GM19455 (cell line): ENCODE measurements around the gene ORAI2.
A peak's percentile ranks its signal among the peaks of the same experiment; 100 is the strongest.
"Not testable (repeated sequence)": the region's sequence is repeated elsewhere in the genome, so short reads cannot be mapped to it uniquely, and the experiment has no call there.

Source experiments
- ATAC-seq: cut with Tn5 transposase; IDR thresholded peaks from one replicate; pipeline ENCODE4 v1.9.1; 2021; ENCODE audit not compliant: unreplicated experiment

ORAI2 gene

DNA sequence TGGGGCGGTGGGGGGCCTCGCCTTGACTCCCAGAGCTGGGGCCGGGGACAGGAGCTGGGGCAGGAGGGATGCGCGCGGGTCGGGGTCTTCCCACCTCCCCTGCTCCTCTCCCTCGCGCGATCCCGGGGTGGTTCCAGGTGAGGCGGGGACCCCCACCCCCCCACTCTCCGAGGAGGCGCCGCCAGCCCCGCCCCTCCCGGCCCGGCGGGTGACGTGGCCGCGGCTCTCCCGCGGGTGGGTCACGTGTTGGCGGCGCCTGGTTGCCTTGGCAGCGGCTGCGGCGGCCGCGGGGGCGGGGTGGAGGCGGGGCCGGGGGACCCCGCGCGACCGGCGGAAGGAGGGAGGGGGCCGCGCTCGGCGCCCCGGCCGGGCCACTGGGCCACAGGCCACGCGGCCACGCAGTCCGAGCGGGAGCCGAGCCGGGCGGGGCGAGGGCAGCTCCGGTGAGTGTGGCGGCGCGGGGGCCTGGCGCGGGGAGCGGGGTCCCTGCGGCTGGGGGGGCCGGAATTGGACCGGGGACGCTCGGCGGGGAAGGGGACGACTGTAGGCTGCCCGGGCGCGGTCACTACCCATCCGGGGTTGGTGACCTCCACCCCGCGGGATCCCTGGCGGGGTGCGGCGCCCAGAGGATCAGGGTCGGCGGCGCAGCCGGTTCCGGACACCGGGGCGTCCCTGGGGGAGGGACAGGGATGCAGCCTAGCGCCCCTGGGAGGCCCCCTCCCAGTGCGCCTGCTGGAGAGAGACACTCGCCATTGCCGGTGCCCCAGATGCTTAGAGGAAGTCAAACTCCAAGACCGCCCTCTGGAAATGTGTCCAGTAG, at the start of gene ORAI2:
ORAI2 (plus strand) TSS at position 357 of the 820 bp plus-strand sequence. CDS start 5,382 bp downstream, outside the sequence.
- ATAC-seq, result peak; percentile 70

DNA sequence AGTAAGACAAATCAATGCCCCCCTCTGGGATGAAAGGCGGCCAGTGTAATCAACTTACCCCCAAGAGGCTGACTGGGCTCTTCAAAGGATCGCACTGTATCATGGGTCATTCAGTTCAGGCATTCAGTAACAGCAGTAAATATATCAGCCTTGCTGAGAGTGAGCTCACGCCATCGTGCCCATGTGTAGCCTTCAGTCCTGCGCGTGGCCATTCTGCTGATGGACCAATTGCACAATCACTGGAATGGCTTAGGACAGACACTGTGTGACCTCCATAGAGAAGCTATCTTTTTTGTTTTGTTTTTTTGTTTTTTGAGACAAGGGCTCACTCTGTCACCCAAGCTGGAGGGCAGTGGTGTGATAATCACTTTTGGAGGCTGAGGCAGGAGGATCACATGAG, 46.3 kb upstream of the ORAI2 start:
- no peak for ATAC-seq

DNA sequence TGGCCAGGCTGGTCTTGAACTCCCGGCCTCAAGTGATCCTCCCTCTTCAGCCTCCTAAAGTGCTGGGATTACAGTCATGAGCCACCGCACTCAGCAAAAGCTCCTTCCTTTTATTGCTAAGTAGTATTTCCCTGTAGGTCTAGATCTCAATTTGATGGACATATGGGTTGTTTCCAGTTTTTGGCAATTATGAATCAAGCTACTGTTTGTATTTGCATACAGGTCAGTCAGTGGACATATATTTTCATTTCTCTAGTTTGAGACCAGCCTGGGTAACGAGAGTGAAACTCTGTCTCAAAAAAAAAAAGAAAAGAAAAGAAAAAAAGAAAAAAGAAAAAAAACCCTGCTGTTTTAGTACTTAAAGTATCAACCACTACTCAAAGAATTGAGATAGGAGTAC, 43.6 kb upstream of the ORAI2 start:
- ATAC-seq, result no peak

DNA sequence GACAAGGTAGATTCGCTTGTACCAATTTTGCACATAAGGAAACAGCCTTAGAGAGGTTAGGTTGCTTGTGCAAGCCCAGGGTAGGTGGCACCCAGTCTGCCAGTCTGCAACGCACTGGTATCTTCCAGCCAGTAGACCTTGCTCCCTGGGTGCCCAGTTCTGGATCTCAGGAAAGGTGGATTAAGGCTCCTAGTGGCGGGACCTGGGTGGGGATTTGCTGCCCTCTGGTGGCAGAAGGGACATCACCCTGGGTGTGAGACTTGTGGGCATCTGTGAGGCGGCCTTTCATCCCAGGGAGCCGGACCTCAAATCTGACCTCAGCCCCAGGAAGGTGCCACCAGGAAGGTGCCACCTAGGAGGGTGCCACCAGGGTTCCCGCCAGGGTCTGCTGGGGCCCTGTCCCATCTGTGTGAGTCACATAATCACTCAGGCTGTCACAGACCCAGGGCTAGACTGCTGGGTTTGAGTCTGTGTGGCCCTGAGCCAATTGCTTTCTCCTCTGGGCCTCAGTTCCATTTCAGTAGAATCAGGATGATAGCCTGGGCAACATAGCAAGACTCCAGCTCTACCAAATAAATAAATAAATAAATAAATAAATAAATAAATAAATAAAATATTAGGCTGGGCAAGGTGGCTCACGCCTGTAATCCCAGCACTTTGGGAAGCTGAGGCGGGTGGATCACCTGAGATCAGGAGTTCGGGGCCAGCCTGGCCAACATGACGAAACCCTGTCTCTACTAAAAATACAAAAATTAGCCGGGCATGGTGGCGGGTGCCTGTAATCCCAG, 42.5 kb upstream of the ORAI2 start:
- no peak for ATAC-seq

DNA sequence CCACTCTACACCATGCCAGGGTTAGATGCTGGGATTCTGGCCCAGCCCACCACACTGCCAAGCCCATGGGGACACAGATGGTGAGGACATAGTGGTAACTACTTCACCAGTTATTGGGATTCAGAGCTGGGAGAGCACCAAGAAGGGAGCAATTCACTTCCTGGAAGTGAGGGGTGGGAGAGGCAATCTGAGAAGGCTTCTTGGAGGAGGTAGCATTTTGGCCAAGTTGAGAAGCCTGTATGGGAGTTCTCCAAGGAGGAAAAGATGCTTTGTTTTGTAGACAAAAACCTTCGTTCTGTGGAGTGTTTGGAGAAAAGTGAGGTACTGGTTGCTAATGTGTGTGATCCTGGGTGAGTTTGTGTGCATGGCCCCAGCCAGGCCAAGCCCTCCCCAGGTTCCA, 41.0 kb upstream of the ORAI2 start:
- no peak for ATAC-seq

DNA sequence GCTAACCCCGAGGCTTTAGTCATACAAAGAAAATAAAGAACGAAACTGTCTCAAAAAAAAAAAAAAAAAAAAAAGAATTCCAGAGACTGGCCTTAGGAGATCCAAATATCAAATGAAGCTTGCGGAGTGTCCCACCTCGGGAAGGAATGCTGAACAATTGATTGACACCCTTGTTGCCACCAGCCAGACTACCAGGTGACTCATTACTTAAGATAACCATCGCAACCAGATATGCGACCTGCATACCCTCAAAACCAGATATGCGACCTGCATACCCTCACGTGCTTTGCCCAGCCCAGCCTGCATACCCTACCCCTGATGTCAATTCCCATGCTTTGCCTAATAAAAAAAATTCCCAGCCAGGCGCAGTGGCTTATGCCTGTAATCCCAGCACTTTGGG, 39.9 kb upstream of the ORAI2 start:
- no peak for ATAC-seq

DNA sequence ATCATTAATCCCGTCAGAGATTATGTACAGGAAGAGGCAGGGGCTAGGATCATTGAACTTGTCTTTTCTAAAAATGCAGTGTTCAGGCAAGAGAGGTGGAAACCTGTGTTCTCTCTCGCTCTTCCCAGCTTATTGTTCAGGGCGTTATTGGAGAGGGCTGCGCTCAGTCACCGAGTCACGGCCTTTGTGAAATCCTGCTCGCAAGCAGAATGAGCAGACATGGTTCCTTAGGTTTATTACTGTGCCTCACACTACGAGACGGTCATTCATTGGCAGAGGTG, 37.8 kb upstream of the ORAI2 start:
- ATAC-seq, result no peak

DNA sequence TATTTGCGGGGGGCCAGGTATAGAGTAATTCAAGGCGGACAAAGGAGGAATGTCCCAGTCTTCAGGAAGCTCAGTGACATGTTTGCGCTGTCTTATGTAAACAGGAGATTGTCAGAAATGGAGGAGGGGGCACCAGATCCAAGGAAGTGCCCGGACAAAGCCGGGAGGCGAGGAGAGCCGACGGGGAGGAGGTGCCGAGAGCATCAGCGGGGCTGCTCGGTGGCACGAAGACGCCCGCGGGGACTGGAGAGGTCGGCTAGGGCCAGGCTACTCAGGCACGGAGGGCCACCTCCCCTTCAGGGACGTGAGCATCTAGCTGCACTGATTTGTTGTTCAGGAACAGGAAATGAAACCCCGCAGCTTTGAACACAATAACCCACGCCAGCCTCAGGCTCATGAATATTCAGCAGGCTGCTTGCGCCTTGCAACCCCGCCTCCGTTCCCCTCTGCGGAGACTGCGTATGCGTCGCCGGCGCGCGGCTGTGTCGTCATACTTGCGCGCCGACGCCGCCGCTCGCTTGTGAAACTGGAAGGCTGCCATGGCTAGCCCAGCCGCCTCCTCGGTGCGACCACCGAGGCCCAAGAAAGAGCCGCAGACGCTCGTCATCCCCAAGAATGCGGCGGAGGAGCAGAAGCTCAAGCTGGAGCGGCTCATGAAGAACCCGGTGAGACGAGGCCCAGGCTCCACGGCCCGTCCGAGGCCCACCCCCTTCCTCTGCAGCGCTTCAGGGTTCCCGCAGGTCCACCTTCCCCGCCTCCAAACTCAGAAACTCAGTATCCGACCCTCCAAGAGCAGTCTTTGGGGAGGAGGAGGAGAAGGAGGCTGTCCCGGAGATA, 37.3 kb upstream of the ORAI2 start, which contains the start of gene PRKRIP1:
PRKRIP1 (plus strand) TSS at position 491 of the 837 bp plus-strand sequence; CDS start at position 540, 49 bp downstream.
- peak; percentile 97 for ATAC-seq

DNA sequence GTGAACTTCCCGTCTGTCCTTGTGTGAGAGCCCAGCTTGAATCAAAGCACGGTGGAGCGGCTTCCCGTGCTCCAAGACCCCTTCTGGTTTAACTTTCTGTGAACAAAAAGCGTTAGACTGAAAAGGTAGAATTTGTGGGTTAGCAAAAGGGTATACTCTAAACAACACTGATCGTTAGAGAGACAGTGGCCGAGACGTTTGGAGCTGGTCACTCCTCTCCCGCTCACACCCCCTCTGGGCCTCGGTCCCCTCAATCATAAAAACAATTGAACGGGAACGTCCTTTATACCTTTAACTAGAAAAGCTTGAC, 36.7 kb upstream of the ORAI2 start:
- ATAC-seq, result no peak

DNA sequence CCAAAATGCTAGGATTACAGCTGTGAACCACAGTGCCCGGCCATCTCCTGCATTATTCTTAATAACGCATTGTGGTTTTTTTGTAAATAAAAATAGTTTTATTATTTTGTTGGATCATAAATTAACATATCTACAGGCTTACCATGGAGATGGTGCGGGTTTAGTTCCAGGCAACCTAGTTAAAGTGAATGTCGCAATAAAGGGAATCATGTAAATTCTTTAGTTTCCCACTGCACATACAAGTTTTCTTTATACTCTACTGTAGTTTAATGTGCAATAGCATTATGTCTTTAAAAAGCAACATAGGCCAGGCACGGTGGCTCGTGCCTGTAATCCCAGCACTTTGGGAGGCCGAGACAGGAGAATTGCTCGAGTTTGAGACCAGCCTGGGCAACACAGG, 34.8 kb upstream of the ORAI2 start:
- no peak for ATAC-seq

DNA sequence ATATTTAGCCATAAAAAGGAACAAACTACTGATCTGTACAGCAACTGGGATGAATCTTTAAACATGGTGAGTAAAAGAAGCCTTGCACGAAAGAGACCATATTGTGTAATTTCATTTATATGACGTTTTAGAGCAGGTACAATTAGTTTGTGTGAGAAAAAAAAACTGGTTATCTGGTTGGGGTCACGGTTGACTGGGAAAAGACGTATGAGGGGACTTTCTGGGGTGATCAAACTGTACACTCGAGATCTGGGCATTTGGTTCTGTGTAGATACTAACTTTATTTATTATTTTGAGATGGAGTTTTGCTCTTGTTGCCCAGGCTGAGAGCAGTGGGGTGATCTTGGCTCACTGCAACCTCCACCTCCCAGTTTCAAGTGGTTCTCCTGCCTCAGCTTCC, 33.0 kb upstream of the ORAI2 start:
- no peak for ATAC-seq

DNA sequence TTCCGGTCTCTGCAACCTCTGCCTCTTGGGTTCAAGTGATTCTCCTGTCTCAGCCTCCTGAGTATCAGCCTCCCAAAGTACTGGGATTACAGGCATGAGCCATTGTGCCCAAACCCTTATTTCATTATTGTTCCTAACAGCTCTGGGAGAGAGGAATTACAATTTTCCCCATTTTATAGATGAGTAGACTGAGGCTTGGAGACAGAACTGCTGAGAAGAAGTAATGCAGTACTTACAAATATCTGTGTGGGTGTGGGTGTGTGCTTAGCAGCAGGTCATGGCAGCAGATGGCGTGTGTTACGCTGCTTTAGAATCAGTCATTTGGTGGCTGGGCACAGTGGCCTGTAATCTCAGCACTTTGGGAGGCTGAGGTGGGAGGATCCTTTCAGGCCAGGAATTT, 29.8 kb upstream of the ORAI2 start:
- no peak for ATAC-seq

DNA sequence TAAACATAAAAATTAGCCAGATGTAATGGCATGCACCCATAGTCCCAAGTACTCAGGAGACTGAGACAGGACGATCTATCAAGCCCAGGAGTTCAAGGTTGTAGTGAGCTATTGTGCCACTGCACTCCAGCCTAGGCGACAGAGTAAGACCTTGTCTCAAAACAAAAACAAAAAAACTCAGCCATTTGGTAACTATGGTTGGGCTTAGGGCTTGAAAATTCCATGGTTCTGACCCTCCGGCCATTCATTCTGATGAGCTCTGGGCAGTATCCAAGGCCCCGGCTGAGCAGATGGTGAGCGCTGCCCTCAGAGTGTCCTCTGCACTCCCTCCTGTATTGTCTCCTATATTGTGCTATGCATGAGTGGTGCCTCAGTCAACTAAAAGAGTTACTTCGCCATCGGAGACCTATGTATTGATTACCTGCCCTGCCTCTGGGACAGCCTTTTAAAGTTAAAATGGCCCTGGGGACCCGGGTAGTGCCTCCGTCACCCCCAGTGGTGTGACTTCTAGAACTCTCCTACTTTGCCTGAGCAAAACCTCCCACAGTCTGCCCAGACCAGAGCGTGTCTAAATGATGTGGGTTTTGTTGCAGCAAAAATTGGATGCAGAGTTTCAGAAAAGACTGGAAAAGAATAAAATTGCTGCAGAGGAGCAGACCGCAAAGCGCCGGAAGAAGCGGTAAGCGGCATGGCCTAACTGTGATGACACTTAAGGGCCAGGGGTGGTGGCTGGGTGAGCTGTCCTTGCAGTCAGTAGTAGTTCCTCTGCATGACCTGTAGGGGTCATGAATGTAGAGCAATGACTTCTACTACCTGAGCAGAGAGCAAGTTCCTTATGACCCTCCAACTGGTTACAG, 29.1 kb upstream of the ORAI2 start:
- peak; percentile 90 for ATAC-seq

DNA sequence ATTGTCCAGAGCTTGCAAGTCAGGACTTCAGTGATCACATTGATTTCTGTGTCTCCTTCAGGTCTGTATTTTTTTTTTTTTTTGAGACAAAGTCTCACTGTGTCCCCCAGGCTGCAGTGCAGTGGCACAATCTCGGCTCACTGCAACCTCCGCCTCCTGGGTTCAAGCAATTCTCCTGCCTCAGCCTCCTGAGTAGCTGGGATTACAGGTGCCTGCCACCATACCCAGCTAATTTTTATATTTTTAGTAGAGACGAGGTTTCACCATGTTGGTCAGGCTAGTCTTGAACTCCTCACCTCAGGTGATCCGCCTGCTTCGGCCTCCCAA, 28.6 kb upstream of the ORAI2 start:
- not testable (repeated sequence) for ATAC-seq

DNA sequence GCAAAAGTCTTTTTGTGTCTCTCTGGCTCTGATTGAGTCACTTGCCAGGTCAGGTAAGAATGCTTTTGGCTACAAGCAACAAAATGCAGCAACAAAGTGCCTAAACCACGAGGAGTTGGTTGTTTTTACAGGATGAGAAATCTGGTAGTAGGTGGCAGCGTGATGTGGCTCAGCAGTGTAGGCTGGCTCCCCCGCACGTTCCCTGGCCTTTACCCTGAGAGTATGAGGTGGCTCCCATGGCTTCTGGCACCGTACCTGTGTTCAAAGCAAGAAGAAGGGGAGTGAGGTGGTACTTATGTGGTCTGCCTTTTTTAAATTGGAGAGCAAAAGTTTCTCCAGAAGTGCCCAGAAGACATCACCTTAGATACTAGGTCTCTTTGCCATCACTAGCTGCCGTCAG, 25.5 kb upstream of the ORAI2 start:
- no peak for ATAC-seq

DNA sequence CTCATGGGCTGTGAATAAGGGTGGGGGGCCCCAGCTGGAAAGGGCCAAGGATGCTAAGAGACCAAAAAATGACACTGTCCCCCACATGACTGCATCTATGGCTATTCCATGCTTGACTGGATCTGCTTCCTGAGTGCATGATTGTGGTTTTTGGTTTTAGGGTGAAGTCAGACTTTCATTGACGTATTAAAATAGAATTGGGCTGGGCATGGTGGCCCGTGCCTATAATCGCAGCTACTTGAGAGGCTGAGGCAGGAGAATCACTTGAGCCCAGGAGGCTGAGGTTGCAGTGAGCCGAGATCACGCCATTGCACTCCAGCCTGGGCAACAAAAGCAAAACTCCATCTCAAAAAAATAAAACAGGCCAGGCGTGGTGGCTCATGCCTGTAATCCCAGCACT, 24.8 kb upstream of the ORAI2 start:
- ATAC-seq, result not testable (repeated sequence)

DNA sequence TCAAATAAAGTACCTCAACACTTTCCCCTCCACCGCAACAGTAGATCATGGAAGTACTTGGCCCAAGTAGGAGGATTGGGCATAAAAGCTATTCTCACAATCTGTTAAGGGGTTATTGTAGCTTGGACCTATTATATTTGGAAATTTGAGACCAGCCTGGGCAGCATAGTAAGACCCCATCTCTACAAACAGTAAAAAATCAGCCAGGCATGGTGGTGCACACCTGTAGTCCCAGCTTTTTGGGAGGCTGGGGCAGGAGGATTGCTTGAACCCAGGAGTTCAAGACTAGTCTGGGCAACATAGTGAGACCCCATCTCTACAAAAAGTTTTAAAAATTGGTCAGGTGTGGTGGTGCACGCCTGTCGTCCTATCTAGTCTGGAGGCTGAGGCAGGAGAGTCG, 24.0 kb upstream of the ORAI2 start:
- ATAC-seq, result no peak

DNA sequence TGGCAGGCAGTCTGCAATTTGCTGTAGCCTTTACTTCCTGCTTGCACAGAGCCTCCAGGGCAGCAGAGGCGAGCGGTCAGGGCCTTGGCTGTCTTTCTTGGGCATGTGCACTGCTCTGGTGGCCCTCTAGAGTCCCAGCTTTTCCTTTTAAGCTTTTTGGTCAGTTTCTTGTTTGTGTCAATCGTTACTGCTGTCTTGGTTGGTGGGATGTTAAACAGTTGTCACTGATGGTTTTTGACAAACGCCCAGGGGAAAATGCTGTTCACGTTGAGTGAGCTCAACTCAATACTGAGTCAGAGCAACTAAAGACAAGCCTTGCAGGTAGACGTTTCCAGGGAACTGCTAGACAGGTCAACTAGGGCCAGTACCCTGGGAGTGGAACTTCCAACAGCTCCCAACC, 23.3 kb upstream of the ORAI2 start:
- ATAC-seq, result no peak

DNA sequence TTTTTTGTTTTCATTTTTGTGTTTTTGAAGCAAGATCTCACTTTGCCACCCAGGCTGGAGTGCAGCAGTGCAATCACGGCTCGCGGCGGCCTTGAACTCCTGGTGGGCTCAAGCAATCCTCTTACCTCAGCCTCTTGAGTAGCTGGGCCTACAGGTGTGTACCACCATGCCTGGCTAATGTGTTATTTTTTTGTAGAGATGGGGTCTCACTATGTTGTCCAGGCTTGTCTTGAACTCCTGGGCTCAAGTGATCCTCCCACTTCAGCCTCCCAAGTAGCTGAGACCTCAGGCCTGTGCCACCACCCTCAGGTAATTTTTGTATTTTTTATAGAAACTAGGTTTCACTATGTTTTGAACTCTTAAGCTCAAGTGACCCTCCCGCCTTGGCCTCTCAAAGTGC, 22.5 kb upstream of the ORAI2 start:
- ATAC-seq, result no peak

DNA sequence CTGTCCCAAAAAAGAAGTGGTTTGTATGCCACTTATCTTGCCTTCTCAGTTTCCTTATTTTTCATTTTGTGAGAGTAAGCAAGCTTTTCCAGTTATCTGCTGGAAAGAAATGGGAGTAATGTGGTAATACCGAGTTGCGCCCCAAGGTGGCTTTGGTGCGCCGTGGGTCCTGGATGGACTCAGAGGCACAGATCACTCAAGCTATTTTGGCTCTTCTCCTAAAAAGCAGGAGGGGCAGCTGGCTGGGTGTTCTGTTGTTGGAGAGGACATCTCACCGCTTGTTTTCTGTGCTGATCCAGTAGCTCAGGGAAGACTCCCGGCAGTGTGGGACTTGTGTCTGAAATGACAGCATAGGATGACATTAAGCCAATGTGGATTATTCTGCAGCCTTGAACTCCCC, 20.8 kb upstream of the ORAI2 start:
- no peak for ATAC-seq

DNA sequence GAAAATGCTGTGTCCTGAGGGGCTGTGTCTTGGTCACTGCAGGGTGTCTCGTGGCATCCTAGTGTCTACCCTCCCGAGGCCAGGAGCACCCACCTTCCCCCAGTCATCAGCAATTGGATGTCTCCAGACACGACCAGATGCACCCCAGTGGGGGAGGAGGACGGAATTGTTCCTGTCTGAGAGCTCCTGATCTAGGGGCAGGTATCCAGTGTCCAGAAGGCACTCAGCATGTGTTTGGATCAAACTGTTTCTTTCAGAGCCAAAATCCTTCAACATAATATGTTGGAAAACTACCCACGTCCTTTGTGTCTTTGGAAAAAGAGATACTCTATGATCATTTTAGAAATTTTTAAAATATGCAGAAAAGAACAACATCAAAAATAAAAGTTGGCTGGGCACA, 20.3 kb upstream of the ORAI2 start:
- no peak for ATAC-seq
